SK-N-SH (cell line): ENCODE results near the gene ATP1A4. TPM values are rescaled to one million over a fixed set of nuclear protein-coding genes. Genes with fewer than 3 reads are reported as not detected.
"Not testable (repeated sequence)": the region's sequence is repeated elsewhere in the genome, so short reads cannot be mapped to it uniquely, and the experiment has no call there.

Experiments
- CTCF ChIA-PET: fragments of 300-600, 350-600 bp; formaldehyde crosslinking; extraction: SDS; loops from one replicate; lab custom pipeline; 2021; lab: Yijun Ruan, JAX
- POLR2A ChIA-PET: fragments of 350-600 bp; sonication (Branson Sonifier 250); formaldehyde crosslinking; extraction: SDS; loops from one replicate; lab custom pipeline; 2020; ENCODE audit warnings: antibody characterized with exemption, inconsistent platforms; lab: Yijun Ruan, JAX
- DNase-seq: peaks from one replicate; pipeline ENCODE4 v3.0.0; 2012
- H2AFZ ChIP-seq: fragments of 200-600 bp; sonication (generic); 2 replicates; pipeline ENCODE4 v1.8.1; 2016; ENCODE audit warnings: antibody characterized with exemption, mild to moderate bottlenecking, low read depth
- H3F3A ChIP-seq: fragments of 200-600 bp; sonication (generic); replicated peaks from 2 replicates; pipeline ENCODE3; 2016; ENCODE audit warnings: antibody characterized with exemption, mild to moderate bottlenecking; ENCODE audit not compliant: insufficient read depth
- H3K27ac ChIP-seq, 2 experiments: fragments of 200-500 bp in 1 of 2; fragments of 200-600 bp in 1 of 2; sonication (Bioruptor generic) in 1 of 2; sonication (generic), shearing (Covaris generic) in 1 of 2; 2 replicates each; pipeline versions ENCODE4 v1.5.1 to v1.6.1; 2014 to 2016; ENCODE audit warnings: low read depth in 2 of 2, inconsistent platforms in 1 of 2, low read length in 1 of 2, mild to moderate bottlenecking in 1 of 2, mixed read lengths in 1 of 2
- H3K27me3 ChIP-seq: fragments of 200-600 bp; sonication (generic), shearing (Covaris generic); 2 replicates; pipeline ENCODE4 v1.6.1; 2016; ENCODE audit warnings: mixed run types; ENCODE audit not compliant: insufficient read depth
- H3K36me3 ChIP-seq, 2 experiments: fragments of 200-500 bp in 1 of 2; fragments of 200-600 bp in 1 of 2; sonication (Bioruptor generic) in 1 of 2; sonication (generic) in 1 of 2; replicated peaks in 1 of 2; 2 replicates each; pipeline versions ENCODE3 to v1.5.1; 2014 to 2016; ENCODE audit warnings: low read length in 1 of 2, mild to moderate bottlenecking in 1 of 2; ENCODE audit not compliant: insufficient read depth in 2 of 2, control insufficient read depth in 1 of 2
- H3K4me1 ChIP-seq, 2 experiments: fragments of 200-500 bp in 1 of 2; fragments of 200-600 bp in 1 of 2; sonication (Bioruptor generic) in 1 of 2; sonication (generic), shearing (Covaris generic) in 1 of 2; 2 replicates each; pipeline versions ENCODE4 v1.5.1 to v1.6.1; 2014 to 2016; ENCODE audit warnings: low read depth in 1 of 2, low read length in 1 of 2, mixed run types in 1 of 2; ENCODE audit not compliant: insufficient read depth in 2 of 2, control insufficient read depth in 1 of 2
- H3K4me2 ChIP-seq: fragments of 200-600 bp; sonication (generic), shearing (Covaris generic); 2 replicates; pipeline ENCODE4 v1.6.1; 2017; ENCODE audit warnings: mixed run types
- H3K4me3 ChIP-seq, 2 experiments: fragments of 200-500 bp in 1 of 2; fragments of 200-600 bp in 1 of 2; sonication (Bioruptor generic) in 1 of 2; sonication (generic), shearing (Covaris generic) in 1 of 2; 2 replicates each; pipeline versions ENCODE4 v1.5.1 to v1.8.1; 2014 to 2016; ENCODE audit warnings: low read depth in 2 of 2, inconsistent platforms in 1 of 2, low read length in 1 of 2, mild to moderate bottlenecking in 1 of 2, mixed read lengths in 1 of 2, moderate library complexity in 1 of 2
- H3K79me2 ChIP-seq: fragments of 200-600 bp; sonication (generic); 2 replicates; pipeline ENCODE4 v1.8.1; 2017; ENCODE audit warnings: mild to moderate bottlenecking; ENCODE audit not compliant: insufficient read depth
- H3K9ac ChIP-seq: fragments of 200-600 bp; sonication (generic); 2 replicates; pipeline ENCODE4 v1.6.1; 2017; ENCODE audit warnings: mixed run types
- H3K9me2 ChIP-seq: fragments of 200-600 bp; sonication (generic); 2 replicates; pipeline ENCODE4 v1.6.1; 2017; ENCODE audit warnings: mixed run types
- H3K9me3 ChIP-seq: fragments of 200-600 bp; sonication (generic); 2 replicates; pipeline ENCODE4 v1.6.1; 2017; ENCODE audit warnings: mixed run types, mild to moderate bottlenecking, moderate library complexity
- H4K20me1 ChIP-seq: fragments of 200-600 bp; sonication (generic); 2 replicates; pipeline ENCODE4 v1.6.1; 2017; ENCODE audit warnings: mild to moderate bottlenecking, mixed run types; ENCODE audit not compliant: insufficient read depth
- EP300 ChIP-seq, 2 experiments: IDR thresholded peaks; 2 replicates each; pipeline versions ENCODE4 v1.4.0 to v1.6.1; 2012; ENCODE audit warnings: borderline replicate concordance in 1 of 2, low read depth in 1 of 2, low read length in 1 of 2
- FOSL2 ChIP-seq: IDR thresholded peaks from 2 replicates; pipeline ENCODE4 v1.4.0; 2012; ENCODE audit warnings: low read depth, mild to moderate bottlenecking, moderate library complexity, borderline replicate concordance
- GATA2 ChIP-seq: sonication (generic); formaldehyde crosslinking; IDR thresholded peaks from 2 replicates; pipeline ENCODE4 v1.5.0; 2020; ENCODE audit warnings: mild to moderate bottlenecking, missing genetic modification reagents
- MXI1 ChIP-seq: IDR thresholded peaks from 2 replicates; pipeline ENCODE4 v1.6.1; 2012; ENCODE audit warnings: mild to moderate bottlenecking, low read depth, low read length, improper control_type of control experiment
- NFIC ChIP-seq: IDR thresholded peaks from 2 replicates; pipeline ENCODE4 v1.4.0; 2012; ENCODE audit warnings: borderline replicate concordance
- RFX5 ChIP-seq: IDR thresholded peaks from 2 replicates; pipeline ENCODE4 v1.6.1; 2012; ENCODE audit warnings: mild to moderate bottlenecking, improper control_type of control experiment, low read length
- SIN3A ChIP-seq: IDR thresholded peaks from 2 replicates; pipeline ENCODE4 v1.6.1; 2012; ENCODE audit warnings: low read depth, mild to moderate bottlenecking, low read length, moderate library complexity, borderline replicate concordance
- SMC3 ChIP-seq: IDR thresholded peaks from 2 replicates; pipeline ENCODE4 v1.6.1; 2012; ENCODE audit warnings: low read depth, low read length, improper control_type of control experiment
- YY1 ChIP-seq: IDR thresholded peaks from 2 replicates; pipeline ENCODE4 v1.4.0; 2012; ENCODE audit warnings: low read depth, mild to moderate bottlenecking
- WGBS: methylation state at CpG from one replicate; pipeline ENCODE4 v1.1.6; 2017; ENCODE audit warnings: low lambda C conversion rate; 5-methylcytosine and 5-hydroxymethylcytosine counted together
- polyA plus RNA-seq, 3 experiments: library from polyadenylated mRNA; depleted of rRNA; stranded (reverse); fragments of >200 nt; gene quantifications; 2 replicates each; pipeline ENCODE4 v1.2.3, GENCODE V29; 2012
- TF ChIP-seq, protein P1 (sequence below): fragments of 150-350 bp; IDR thresholded peaks from 2 replicates; pipeline ENCODE4 v1.6.1; 2017; ENCODE audit warnings: antibody characterized with exemption, low read length, low read depth, borderline replicate concordance
- TF ChIP-seq, protein P2 (sequence below): IDR thresholded peaks from 2 replicates; pipeline ENCODE4 v1.4.0; 2012; ENCODE audit warnings: low read depth, borderline replicate concordance
- TF ChIP-seq, protein P3 (sequence below): IDR thresholded peaks from 2 replicates; pipeline ENCODE4 v1.6.1; 2012; ENCODE audit warnings: mild to moderate bottlenecking, low read depth, low read length, moderate library complexity

The ATP1A4 gene
- polyA plus RNA-seq, 1 of the 3 experiments (the other 2 are of a cell fraction) = not detected

DNA sequence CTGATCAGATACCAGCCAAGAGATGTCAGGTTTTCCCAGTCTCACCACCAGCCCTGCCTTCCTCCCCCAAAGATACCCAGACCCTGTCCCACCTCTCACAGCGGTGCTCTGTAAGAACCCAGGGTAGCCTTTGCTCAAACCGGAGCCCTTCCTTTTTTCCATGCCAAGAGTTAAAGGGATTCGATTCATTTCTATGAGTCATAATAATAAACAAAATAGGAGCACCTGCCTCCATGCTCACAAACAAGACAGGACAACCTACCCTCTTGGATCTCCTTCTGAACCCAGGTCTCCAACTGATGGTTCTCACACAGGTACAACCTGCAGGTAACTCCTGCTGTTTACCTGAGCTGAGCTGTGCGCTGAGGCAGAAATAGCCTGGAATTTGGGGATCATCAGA is 41.7 kb upstream of the ATP1A4 start:
- POLR2A ChIA-PET = interaction anchor here (1.1 kb wide), 1 partner anchor 96 kb away, joined by 3 read pairs; no protein-coding TSS in a partner anchor
- H3K36me3 ChIP-seq = no peaks in the 10 kb centered on the region

DNA sequence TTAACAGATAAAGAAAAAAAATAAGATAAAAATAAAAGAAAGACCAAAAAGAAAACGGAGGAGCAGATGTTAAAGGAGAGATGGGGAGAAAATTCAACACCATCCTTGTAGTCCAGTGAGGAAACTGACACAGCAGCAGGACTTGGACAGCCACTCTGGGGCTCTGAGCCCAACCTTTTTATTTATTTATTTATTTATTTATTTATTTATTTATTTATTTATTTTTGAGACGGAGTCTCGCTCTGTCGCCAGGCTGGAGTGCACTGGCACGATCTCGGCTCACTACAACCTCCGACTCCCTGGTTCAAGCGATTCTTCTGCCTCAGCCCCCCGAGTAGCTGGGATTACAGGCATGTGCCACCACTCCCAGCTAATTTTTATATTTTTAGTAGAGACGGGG is 39.9 kb upstream of the ATP1A4 start:
- WGBS = 86% methylated on average over 10 of the region's 10 CpGs
- H3K9me3 ChIP-seq, H3K79me2 ChIP-seq, H3K4me2 ChIP-seq, H3K36me3 ChIP-seq, DNase-seq, POLR2A ChIA-PET, H3K4me3 ChIP-seq, H3F3A ChIP-seq, H3K27me3 ChIP-seq, H3K4me1 ChIP-seq, H3K9ac ChIP-seq, H4K20me1 ChIP-seq, H3K27ac ChIP-seq, H3K9me2 ChIP-seq, H2AFZ ChIP-seq: not testable (repeated sequence)
- CTCF ChIA-PET = interaction anchor here (1.2 to 2.9 kb wide), 2 partner anchors 10 to 82 kb away, joined by 3 to 13 read pairs; no protein-coding TSS in a partner anchor

More for the DNA sequence above, 41.7 kb upstream of the ATP1A4 start:
- Histone ChIP-seq H3K9ac (no peak overlapping the region), H2AFZ (no peak overlapping the region), H3F3A (no peaks in the 10 kb centered on the region), H3K27ac (no peak overlapping the region), H3K4me2 (no peak overlapping the region), H3K9me3 (no peaks in the 10 kb centered on the region), H3K4me3 (no peak overlapping the region), H3K79me2 (no peaks in the 10 kb centered on the region), H3K9me2 (no peaks in the 10 kb centered on the region), H4K20me1 (no peaks in the 10 kb centered on the region)
- CTCF ChIA-PET = interaction anchor here (0.6 to 3.5 kb wide), 15 partner anchors 8 to 193 kb away, joined by 3 to 19 read pairs (median 4); partner anchors contain the start of genes IGSF8 and KCNJ9
- DNase-seq = no peak
- WGBS = 66% methylated on average over 4 of the region's 4 CpGs
- TF ChIP-seq, protein P1, sequence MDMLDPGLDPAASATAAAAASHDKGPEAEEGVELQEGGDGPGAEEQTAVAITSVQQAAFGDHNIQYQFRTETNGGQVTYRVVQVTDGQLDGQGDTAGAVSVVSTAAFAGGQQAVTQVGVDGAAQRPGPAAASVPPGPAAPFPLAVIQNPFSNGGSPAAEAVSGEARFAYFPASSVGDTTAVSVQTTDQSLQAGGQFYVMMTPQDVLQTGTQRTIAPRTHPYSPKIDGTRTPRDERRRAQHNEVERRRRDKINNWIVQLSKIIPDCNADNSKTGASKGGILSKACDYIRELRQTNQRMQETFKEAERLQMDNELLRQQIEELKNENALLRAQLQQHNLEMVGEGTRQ = no peak
- TF ChIP-seq, protein P2, sequence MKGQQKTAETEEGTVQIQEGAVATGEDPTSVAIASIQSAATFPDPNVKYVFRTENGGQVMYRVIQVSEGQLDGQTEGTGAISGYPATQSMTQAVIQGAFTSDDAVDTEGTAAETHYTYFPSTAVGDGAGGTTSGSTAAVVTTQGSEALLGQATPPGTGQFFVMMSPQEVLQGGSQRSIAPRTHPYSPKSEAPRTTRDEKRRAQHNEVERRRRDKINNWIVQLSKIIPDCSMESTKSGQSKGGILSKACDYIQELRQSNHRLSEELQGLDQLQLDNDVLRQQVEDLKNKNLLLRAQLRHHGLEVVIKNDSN = no peak
- TF ChIP-seq YY1 = no peak
- TF ChIP-seq, all 33 proteins: peak for 0
- Histone ChIP-seq H3K27me3 (0 out of 2 replicates have a peak, but pooled peaks cover 3% of the 10 kb centered on the region), H3K4me1 (peaks cover 0 to 9% of the 10 kb centered on the region in 2 experiments; a peak in 1 of 4 replicates)

DNA sequence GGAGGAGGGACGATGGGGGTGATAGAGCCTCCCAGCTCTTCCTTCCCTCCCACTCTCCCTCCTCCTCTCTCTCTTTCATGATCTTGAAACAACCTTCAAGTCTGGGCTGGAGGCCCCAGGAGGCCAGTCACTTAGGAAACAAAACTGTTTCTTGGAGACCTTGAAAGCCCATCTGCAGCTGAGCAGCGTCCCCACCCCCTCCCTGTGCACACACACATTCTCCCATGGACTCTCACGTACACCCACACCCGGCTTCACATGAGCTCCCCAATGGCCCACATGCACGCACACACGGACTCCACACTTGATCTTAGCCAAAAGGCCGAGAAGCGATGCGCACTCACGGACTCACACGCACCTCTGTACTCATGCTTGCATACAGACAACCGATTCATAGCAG is 39.0 kb upstream of the ATP1A4 start:
- Histone ChIP-seq H3K4me3 (no peak overlapping the region), H3F3A (no peaks in the 10 kb centered on the region), H2AFZ (no peak overlapping the region), H3K4me1 (peaks cover 0 to 6% of the 10 kb centered on the region in 2 experiments; a peak in 1 of 4 replicates), H3K4me2 (no peak overlapping the region), H3K27ac (no peak overlapping the region), H3K79me2 (no peaks in the 10 kb centered on the region), H3K27me3 (peaks cover 9% of the 10 kb centered on the region; the same call in 1 of the 2 replicates), H3K36me3 (no peaks in the 10 kb centered on the region), H3K9me2 (no peaks in the 10 kb centered on the region), H3K9me3 (no peaks in the 10 kb centered on the region), H3K9ac (no peak overlapping the region), H4K20me1 (no peaks in the 10 kb centered on the region)
- CTCF ChIA-PET = interaction anchor here (1.2 to 2.9 kb wide), 2 partner anchors 11 to 106 kb away, joined by 4 to 13 read pairs; no protein-coding TSS in a partner anchor
- no peak for DNase-seq
- POLR2A ChIA-PET = no interaction called here
- 84% methylated on average over 10 of the region's 12 CpGs for WGBS
- TF ChIP-seq, protein P1 = no peak
- TF ChIP-seq SIN3A (no peak), NFIC (no peak), GATA2 (CRISPR knock-in tag) (no peak), SMC3 (no peak), RFX5 (no peak), EP300 (IDR thresholded peaks at IDR 0.05; ENCODE audit: borderline replicate concordance in 1 of 2, low read depth in 1 of 2, low read length in 1 of 2) (no peak), FOSL2 (no peak), MXI1 (no peak)
- TF ChIP-seq, protein P3, sequence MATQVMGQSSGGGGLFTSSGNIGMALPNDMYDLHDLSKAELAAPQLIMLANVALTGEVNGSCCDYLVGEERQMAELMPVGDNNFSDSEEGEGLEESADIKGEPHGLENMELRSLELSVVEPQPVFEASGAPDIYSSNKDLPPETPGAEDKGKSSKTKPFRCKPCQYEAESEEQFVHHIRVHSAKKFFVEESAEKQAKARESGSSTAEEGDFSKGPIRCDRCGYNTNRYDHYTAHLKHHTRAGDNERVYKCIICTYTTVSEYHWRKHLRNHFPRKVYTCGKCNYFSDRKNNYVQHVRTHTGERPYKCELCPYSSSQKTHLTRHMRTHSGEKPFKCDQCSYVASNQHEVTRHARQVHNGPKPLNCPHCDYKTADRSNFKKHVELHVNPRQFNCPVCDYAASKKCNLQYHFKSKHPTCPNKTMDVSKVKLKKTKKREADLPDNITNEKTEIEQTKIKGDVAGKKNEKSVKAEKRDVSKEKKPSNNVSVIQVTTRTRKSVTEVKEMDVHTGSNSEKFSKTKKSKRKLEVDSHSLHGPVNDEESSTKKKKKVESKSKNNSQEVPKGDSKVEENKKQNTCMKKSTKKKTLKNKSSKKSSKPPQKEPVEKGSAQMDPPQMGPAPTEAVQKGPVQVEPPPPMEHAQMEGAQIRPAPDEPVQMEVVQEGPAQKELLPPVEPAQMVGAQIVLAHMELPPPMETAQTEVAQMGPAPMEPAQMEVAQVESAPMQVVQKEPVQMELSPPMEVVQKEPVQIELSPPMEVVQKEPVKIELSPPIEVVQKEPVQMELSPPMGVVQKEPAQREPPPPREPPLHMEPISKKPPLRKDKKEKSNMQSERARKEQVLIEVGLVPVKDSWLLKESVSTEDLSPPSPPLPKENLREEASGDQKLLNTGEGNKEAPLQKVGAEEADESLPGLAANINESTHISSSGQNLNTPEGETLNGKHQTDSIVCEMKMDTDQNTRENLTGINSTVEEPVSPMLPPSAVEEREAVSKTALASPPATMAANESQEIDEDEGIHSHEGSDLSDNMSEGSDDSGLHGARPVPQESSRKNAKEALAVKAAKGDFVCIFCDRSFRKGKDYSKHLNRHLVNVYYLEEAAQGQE = no peak
- TF ChIP-seq, protein P2 = no peak
